Activated CD8-positive, alpha-beta memory T cell treated with anti-CD3 and anti-CD28 coated beads, Interleukin-2, amount 50 U/mL, for 4 hours (primary cell): Measurements from ENCODE around the gene ISM1.
"Not testable (repeated sequence)": the region's sequence is repeated elsewhere in the genome, so short reads cannot be mapped to it uniquely, and the experiment has no call there.

Experiments
- DNase-seq: peaks from one replicate; pipeline ENCODE4 v3.0.0-alpha.2; 2020

The ISM1 gene

DNA sequence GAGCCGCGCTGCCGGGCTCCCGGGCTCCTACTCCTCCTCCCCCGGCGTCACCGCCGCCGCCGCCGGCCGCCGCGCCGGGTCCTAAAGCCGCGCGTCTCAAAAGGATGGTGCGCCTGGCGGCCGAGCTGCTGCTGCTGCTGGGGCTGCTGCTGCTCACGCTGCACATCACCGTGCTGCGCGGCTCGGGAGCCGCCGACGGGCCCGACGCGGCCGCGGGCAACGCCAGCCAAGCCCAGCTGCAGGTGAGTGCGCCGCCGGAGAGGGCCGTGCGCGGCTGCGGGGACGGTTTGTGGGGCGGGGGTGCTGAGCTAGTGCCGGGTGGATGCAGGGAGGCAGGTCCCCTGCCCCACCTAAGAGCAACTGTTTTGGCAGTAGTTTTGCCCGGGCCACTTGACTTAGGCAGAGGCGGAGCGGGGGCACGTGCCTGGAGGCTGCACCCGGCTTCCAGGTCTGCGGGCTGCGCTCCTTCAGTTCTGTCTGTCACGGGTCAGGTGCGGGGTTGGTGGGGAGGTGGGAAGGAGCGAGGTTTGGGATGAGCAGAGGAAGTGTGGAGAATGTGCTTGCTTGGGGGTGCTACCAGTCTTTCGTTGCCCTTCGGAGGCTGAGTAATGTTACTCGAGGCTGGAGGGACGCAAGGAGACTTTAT is 722 bp downstream of the ISM1 start:
- DNase-seq: peak; percentile 65

DNA sequence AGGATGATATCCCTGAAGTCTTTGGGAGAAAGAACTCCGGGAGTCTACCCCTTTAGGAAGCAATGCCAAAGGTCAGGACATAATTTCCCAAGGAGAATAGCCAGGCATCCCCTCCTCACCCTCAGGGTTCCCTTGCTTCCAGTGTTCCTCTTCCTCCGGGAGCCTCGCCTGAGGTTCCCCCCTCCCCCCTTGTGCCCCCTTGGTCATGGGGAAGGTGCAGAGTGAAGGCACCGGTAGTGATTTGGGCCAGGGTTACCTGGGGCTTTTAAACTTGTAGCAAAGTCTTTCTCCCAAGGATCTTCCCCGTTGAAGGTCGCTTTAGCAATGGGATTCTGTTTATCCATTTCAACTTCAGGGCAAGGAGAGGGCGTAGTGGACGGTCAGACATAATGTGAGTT is 1.2 kb downstream of the ISM1 start:
- DNase-seq: no peak

DNA sequence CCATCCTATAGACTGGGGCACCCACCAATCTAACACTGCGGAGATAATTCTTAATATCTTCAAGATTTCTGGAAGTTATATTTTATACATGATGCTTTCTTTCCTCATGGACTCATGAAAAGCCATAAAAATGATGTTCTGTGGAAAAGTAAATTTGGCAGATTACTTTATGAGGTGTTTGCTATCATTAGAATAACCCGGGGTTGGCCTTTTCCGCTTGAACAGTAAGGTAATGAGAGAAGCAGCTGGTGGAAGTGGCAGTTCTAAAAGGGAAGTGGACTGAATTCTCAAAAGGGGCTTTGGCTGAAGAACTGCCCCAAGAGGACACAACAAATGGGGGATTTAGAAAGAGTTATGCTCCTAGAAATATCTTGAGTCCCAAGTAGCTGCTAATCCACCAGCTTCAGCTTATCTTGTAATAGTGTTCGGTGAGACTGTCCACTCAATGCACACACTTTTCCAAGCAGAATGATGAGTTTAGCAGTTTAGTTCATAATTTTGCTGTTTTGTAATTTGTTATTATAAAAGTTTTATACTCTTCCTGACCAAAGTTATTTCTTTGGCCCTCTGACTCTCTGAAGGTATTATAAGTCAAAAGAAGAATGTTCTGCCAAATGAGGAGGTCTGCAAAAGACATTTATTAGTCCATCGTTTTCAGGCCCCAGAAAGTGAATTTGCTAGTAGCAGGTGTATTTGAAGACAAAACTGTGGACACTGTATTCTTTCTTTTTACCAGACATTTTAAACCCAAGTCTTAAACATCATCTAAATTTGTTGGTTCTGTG is 2.9 kb downstream of the ISM1 start:
- no peak for DNase-seq

- no peak for DNase-seq
Measured at GRCh38 chr20:13226367-13226766, 5.3 kb downstream of the ISM1 start.

GRCh38 chr20:13228771-13229170 is 7.7 kb downstream of the ISM1 start:
- DNase-seq: no peak

GRCh38 chr20:13229538-13229937 is 8.5 kb downstream of the ISM1 start:
- no peak for DNase-seq

DNA sequence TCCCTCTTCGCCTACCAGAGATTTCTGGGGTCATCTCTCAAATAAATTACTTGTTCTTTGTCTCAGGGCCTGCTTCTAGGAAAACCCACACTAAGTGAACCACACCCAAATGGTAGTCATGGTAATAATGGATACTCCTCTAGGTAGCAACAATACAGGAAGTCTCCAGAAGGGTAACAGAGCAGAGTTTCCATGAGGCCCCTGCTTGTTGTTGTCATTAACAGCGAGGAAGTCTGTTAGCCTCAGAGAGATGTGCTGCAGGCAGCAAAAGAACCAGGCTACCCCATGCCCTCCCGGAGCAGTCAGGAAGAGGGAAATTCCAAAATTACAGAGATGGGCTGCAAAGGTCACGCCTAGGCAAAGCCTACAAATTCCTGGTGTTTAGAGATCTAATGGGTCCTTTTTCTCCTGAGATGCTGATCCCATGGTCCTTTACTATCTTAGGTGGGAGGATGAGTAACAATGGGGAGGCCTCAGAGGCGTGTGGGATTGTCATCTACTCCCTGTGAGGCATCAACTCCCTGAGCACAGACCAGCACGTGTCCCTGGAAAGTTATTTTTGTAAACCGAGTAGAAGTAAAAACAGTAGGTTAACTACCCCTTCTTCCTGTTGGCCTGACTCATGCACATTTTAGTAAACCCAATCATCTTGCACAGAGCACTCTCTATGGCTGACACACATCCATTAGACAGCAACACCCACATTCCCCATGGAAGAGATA is 10.1 kb downstream of the ISM1 start:
- no peak for DNase-seq

DNA sequence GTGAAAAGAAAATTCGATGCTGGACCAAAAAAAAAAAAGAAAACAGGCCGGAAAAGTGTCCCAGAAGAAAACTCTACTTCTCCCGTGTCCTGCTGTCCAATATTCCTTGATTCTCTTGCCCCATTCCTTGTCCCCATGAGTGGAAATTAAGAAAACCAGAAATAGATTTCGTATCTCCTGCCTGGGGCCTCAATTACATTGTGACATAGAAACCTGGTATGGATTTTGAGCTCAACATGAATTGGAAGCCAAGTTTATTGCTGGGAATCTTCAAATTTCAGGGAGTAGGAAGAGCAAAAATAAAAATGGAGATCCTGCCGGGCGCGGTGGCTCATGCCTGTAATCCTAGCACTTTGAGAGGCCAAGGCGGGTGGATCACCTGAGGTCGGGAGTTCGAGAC is 11.9 kb downstream of the ISM1 start:
- no peak for DNase-seq

- DNase-seq: no peak
Measured at GRCh38 chr20:13234961-13235360, 13.9 kb downstream of the ISM1 start.

DNA sequence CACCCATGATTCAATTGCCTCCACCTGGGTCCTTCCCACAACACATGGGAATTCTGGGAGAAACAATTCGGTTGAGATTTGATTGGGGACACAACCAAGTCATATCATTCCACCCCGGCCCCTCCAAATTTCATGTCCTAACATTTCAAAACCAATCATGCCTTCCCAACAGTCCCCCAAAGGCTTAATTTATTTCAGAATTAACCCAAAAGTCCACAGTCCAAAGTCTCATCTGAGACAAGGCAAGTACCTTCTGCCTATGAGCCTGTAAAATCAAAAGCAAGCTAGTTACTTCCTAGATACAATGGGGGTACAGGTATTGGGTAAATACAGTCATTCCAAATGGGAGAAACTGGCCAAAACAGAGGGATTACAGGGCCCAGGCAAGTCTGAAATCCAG is 15.3 kb downstream of the ISM1 start:
- not testable (repeated sequence) for DNase-seq

DNA sequence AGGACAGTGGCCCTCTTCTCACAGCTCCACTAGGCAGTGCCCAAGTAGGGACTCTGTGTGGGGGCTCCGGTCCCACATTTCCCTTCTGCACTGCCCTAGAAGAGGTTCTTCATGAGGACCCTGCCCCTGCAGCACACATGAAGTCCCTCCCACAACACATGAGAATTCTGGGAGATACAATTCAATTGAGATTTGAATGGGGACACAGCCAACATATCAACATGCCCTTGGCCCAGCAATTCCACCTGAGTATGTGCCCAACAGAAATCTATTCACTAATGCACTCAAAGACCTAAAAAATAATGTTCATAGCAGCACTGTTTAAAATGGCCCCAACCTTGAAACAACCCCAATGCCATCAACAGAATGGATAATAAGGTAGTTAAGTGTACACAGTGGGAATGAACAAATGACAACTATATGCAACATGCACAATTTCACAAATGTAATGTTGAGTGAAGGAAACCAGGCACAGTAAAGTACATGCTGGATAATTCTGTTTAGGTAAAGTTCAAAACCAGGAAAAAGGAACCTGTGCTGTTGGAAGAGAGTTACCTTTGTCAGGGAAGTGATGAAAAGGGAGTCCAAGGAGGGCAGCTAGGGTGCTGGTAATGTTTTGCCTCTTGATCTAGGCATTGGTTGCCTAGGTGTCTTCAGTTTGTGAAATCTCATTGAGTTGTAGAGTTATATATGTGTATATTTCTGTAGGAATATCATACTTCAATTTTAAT is 16.1 kb downstream of the ISM1 start:
- no peak for DNase-seq

- no peak for DNase-seq
Measured at GRCh38 chr20:13238001-13238653, 17.1 kb downstream of the ISM1 start.

GRCh38 chr20:13243826-13244376 is 22.8 kb downstream of the ISM1 start:
- DNase-seq: no peak

DNA sequence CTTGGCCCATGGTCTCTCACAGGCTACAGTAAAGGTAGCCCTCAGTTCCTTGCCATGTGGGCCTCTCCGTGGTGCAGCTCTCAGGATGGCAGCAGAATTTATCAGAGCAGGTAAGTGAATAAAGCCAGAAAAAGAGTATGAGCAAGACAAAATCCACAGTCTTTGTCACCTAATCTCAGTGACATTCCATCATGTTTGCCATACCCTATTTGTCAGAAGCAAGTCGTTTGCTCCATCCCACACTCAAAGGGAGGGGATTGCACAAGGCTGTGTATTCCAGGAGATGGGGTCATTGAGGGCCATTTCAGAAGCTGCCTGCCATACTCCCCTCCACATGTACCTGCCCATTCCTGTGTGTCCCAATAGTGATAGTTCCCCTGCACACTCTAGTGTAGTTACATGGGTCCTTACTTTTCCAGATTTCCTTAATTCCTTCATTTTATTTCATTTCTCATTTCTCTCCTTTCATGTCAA is 24.2 kb downstream of the ISM1 start:
- DNase-seq: no peak

DNA sequence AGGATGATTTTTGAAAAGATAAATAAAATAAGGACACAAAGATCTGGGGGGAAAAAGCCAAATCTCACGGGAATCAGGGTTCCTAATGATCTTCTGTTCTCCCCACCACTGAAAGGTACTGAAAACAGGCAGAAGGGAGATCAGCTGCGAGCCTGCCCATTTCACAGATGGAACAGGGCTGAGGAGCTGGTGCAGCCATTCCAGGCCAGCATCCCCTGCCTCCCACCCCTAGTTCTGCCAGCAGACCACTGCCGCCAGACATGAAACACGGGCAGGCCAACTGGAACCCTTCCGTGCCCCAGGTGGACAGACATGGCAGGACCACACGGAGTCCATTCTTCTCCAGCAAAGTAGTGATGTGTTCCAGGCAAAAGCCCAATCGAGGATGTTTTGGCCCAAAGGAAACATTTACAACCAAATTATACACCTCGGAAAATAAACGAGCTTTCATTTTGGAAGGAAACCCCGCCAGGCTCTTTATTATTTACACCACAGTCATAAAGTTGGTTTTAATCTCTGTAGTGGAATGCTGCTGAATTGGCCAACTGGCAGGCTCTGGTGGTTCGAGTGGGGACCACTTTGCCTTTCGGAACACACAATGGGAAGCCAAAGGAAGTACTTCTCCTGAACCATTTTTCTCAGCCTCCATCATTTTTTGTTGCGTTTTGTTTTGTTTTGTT is 28.2 kb downstream of the ISM1 start:
- DNase-seq: no peak

DNA sequence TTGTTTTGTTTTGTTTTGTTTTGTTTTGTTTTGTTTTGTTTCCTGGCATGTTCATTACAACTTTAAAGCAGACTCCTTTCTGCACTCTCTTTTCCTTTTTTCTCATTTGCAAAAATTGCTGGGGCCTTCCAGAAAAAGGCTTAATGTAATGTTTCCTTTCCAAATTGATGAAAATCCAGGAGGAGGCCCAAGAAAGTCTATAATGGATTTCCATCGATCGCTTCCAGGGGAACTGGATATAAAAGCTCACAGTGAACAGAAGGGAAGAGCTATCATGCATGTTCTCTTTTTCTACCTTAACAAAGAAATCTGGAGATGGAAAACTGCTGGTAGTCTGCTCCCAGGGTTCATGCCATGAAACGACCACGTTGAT is 28.7 kb downstream of the ISM1 start:
- no peak for DNase-seq

DNA sequence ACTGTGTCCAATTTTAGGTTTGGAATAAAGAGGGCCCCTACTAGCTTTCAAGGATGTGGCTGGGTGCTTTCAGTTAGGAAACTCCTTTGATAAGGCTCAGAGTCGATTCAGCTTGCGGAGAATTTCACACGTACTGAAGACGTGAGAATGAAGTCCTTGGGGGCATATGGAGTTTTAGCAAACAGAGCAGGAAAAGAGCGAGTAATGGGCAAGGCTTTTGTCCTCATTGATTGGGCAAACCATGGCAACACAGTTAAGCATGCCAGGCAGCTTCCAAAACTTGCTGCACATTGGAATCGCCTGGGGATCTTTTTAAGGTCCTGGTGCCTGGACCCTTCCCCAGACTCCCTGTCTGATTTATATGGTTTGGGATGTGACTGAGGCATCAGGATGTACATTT is 29.2 kb downstream of the ISM1 start:
- DNase-seq: no peak

DNA sequence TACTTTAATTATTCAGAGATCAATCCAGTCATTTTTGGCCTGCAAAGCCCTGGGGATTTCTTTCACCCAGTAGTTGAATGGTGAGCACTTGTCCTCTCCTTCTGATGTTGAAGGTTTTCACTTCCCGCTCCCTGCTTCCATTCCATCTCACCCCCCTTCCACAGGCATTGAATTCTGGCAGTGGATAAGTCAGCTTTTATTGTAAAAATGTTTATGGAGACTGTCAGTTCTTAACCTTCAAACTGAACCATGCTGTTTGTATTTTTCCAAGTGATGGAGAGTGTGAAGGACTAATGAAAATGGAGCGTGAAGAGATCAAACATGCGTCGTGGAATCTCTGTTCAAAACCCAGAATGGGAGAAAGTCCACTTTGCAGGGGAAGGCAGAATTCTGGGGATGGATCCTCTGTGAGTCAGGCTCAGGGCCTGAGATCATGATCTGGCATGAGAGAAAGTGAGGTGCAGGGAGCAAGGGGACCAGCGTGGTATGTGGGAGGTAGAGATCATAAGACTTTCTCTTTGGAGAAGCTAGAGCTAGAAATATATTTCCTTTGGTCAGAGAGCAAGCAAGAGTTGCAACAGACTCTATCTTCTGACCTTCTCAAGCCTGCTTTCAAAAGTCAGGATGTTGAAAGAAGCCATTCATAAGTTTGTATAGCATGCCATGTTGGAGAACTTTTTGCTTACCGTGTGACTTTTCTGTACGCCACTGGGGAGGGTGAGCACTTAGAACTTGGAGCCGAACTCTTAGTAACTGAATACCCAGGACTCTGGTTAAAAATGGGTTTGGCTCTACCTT is 30.2 kb downstream of the ISM1 start:
- no peak for DNase-seq

- no peak for DNase-seq
Measured at GRCh38 chr20:13251904-13252297, 30.8 kb downstream of the ISM1 start.

DNA sequence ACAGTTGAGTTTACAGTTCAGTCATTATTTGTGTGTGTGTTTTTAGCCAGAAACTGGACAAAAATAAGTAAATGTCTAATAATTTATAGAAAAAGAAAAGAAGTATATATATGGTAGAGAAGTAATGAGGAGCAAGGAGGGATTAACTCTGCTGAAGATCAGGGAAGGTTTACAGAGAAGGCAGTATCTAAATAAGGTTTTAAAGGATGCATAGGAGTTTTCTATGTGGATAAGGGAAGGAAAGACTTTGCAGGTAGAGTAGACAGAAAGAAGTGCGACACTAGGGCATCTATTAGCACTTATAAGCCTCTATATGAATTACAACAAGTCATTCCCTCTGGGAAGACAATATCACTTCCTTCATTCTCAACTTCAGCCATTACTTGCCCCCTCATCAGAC is 34.3 kb downstream of the ISM1 start:
- no peak for DNase-seq

DNA sequence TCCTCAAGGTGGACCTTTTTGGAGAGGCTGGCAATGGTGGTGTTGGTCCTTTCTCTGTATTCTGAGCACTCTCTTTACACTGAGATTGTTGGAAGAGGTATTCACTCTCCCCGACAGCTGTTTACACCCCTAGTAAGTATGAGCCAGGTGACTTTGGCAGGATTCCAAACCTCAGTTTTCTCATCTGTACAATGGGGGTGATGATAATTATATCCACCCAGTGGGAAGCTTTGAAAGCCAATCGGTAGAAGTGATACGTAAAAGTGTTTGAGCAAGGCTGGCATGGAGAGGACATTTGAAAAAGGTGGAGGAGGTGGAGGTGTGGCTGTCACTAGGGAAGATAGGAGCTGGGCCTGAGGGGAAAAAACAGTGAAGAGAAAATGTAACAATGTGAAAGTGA is 35.5 kb downstream of the ISM1 start:
- no peak for DNase-seq
